Stimulated activated CD8-positive, alpha-beta memory T cell treated with anti-CD3 and anti-CD28 coated beads, Interleukin-7, amount 100 ng/mL, for 48 hours (primary cell): Measurements from ENCODE around the gene RALY.
"Not testable (repeated sequence)": the region's sequence is repeated elsewhere in the genome, so short reads cannot be mapped to it uniquely, and the experiment has no call there.

ENCODE experiments used
- DNase-seq, 2 donors: peaks; one replicate each; pipeline ENCODE4 v3.0.0-alpha.2; 2020; ENCODE audit warnings: low read depth in 1 of 2; ENCODE audit errors: extremely low read depth in 1 of 2

The RALY gene

GRCh38 chr20:34014878-34015277, 21.2 kb downstream of the RALY start:
- DNase-seq: no peak

GRCh38 chr20:34015401-34016335, 22.0 kb downstream of the RALY start:
- no peak for DNase-seq

- DNase-seq: no peak
These were observed 23.0 kb downstream of the RALY start for GRCh38 chr20:34016736-34017135.

- no peak for DNase-seq
These were observed 23.9 kb downstream of the RALY start for GRCh38 chr20:34017610-34018009.

GRCh38 chr20:34018166-34018565, 24.5 kb downstream of the RALY start:
- DNase-seq: no peak

- DNase-seq: no peak
These were observed 28.6 kb downstream of the RALY start for GRCh38 chr20:34022151-34022838.

GRCh38 chr20:34022839-34023234, 29.1 kb downstream of the RALY start:
- no peak for DNase-seq

GRCh38 chr20:34023937-34024722, 30.4 kb downstream of the RALY start:
- no peak for DNase-seq

GRCh38 chr20:34024723-34025351, 31.1 kb downstream of the RALY start:
- no peak for DNase-seq

- not testable (repeated sequence) for DNase-seq
These were observed 34.3 kb downstream of the RALY start for GRCh38 chr20:34028013-34028412.

GRCh38 chr20:34029415-34029814, 35.7 kb downstream of the RALY start:
- DNase-seq: no peak

GRCh38 chr20:34030456-34030855, 36.7 kb downstream of the RALY start:
- DNase-seq: no peak

GRCh38 chr20:34033903-34034302, 40.2 kb downstream of the RALY start:
- no peak for DNase-seq

GRCh38 chr20:34037121-34037520, 43.4 kb downstream of the RALY start:
- peak; percentile 16 to 53 for DNase-seq

- no peak for DNase-seq
These were observed 44.1 kb downstream of the RALY start for GRCh38 chr20:34037767-34038166.

- no peak for DNase-seq
These were observed 46.7 kb downstream of the RALY start for GRCh38 chr20:34040300-34040995.

GRCh38 chr20:34041226-34041625, 47.5 kb downstream of the RALY start:
- DNase-seq: no peak

GRCh38 chr20:34042262-34042661, 48.6 kb downstream of the RALY start:
- DNase-seq: no peak

GRCh38 chr20:34043025-34043424, 49.3 kb downstream of the RALY start:
- DNase-seq: no peak

- DNase-seq: no peak
These were observed 51.6 kb downstream of the RALY start for GRCh38 chr20:34045294-34045693.
